Calu3 (cell line): ENCODE data around the gene AK9. TPM values are rescaled to one million over a fixed set of nuclear protein-coding genes. Genes with fewer than 3 reads are reported as not detected.

Experiments
- BruUV-seq: library from RNA; stranded (reverse); fragments of 400-500 nt; replicated peaks from 2 replicates; lab custom pipeline; 2021; lab: Mats Ljungman, UMichigan
- CTCF ChIA-PET: fragments of 300-600 bp; sonication (Branson Sonifier 250); formaldehyde crosslinking; loops from one replicate; lab custom pipeline; 2022; ENCODE audit warnings: antibody characterized with exemption; lab: Charles Lee
- DNase-seq: peaks from one replicate; pipeline ENCODE4 v3.0.0; 2022
- H3K27ac Mint-ChIP-seq: one replicate; pipeline ENCODE4 v1.8.0; 2022; ENCODE audit warnings: mixed read lengths; ENCODE audit not compliant: unreplicated experiment
- H3K27me3 Mint-ChIP-seq: one replicate; pipeline ENCODE4 v1.8.0; 2022; ENCODE audit warnings: mixed read lengths; ENCODE audit not compliant: unreplicated experiment
- H3K36me3 Mint-ChIP-seq: one replicate; pipeline ENCODE4 v1.8.0; 2022; ENCODE audit warnings: mild to moderate bottlenecking, moderate library complexity, mixed read lengths; ENCODE audit not compliant: insufficient read depth, unreplicated experiment
- H3K4me1 Mint-ChIP-seq: one replicate; pipeline ENCODE4 v1.8.0; 2022; ENCODE audit warnings: mild to moderate bottlenecking, low read depth, mixed read lengths; ENCODE audit not compliant: unreplicated experiment
- H3K4me3 Mint-ChIP-seq: one replicate; pipeline ENCODE4 v1.8.0; 2022; ENCODE audit warnings: mild to moderate bottlenecking, low read depth, moderate library complexity, mixed read lengths; ENCODE audit not compliant: unreplicated experiment
- H3K9me3 Mint-ChIP-seq: one replicate; pipeline ENCODE4 v1.8.0; 2022; ENCODE audit warnings: low read depth, mixed read lengths; ENCODE audit not compliant: unreplicated experiment
- CTCF ChIP-seq: fragments of 200-600 bp; IDR thresholded peaks from one replicate; pipeline ENCODE4 v1.8.0; 2022; ENCODE audit warnings: antibody characterized with exemption; ENCODE audit not compliant: unreplicated experiment
- intact Hi-C: fragments of 100-400 bp; cut with micrococcal nuclease; formaldehyde crosslinking; loops from one replicate; pipeline ENCODE4 v1.10.0; 2022; ENCODE audit not compliant: unreplicated experiment
- total RNA-seq: library from RNA; stranded (reverse); gene quantifications from 2 replicates; pipeline ENCODE4 v1.2.3, GENCODE V29; 2022

AK9 gene
- total RNA-seq, 1 experiment from 2014 or later, result 7.6 TPM

GRCh38 chr6:109511832-109512231 is 179.2 kb downstream of the AK9 start:
- Mint-ChIP-seq H3K27me3 (no peaks in the 10 kb centered on the region), H3K36me3 (no peaks in the 10 kb centered on the region), H3K4me3 (no peak overlapping the region), H3K9me3 (no peaks in the 10 kb centered on the region), H3K4me1 (peaks cover 47% of the 10 kb centered on the region), H3K27ac (no peak overlapping the region)
- intact Hi-C loops, result no loop called here
- no TSS peak for BruUV-seq
- CTCF ChIA-PET, result no interaction called here
- no peak for DNase-seq
- no peak for TF ChIP-seq CTCF

GRCh38 chr6:109510358-109510757 is 180.6 kb downstream of the AK9 start:
- Mint-ChIP-seq H3K4me3 (no peak overlapping the region), H3K9me3 (no peaks in the 10 kb centered on the region), H3K27ac (no peak overlapping the region), H3K36me3 (no peaks in the 10 kb centered on the region), H3K27me3 (no peaks in the 10 kb centered on the region), H3K4me1 (peaks cover 36% of the 10 kb centered on the region)
- DNase-seq, result no peak
- intact Hi-C loops, result no loop called here
- no peak for TF ChIP-seq CTCF
- BruUV-seq, result no TSS peak
- CTCF ChIA-PET, result interaction anchor here (0.6 kb wide), 2 partner anchors 24 to 25 kb away, joined by 3 to 4 read pairs; no protein-coding TSS in a partner anchor

GRCh38 chr6:109508166-109508860 is 182.7 kb downstream of the AK9 start:
- H3K36me3 Mint-ChIP-seq, result no peaks in the 10 kb centered on the region
- intact Hi-C loops, result no loop called here
- no peaks in the 10 kb centered on the region for H3K27me3 Mint-ChIP-seq
- no TSS peak for BruUV-seq
- H3K9me3 Mint-ChIP-seq, result no peaks in the 10 kb centered on the region
- TF ChIP-seq CTCF, result no peak
- no peak overlapping the region for H3K4me3 Mint-ChIP-seq
- no peak for DNase-seq
- H3K4me1 Mint-ChIP-seq, result peaks cover 22% of the 10 kb centered on the region
- CTCF ChIA-PET, result interaction anchor here (0.8 kb wide), 1 partner anchor 12 kb away, joined by 3 read pairs; no protein-coding TSS in a partner anchor
- H3K27ac Mint-ChIP-seq, result no peak overlapping the region

- Mint-ChIP-seq H3K27me3 (no peaks in the 10 kb centered on the region), H3K4me1 (peaks cover 17% of the 10 kb centered on the region), H3K36me3 (no peaks in the 10 kb centered on the region), H3K27ac (no peak overlapping the region), H3K9me3 (no peaks in the 10 kb centered on the region), H3K4me3 (no peak overlapping the region)
- TF ChIP-seq CTCF, result no peak
- no TSS peak for BruUV-seq
- intact Hi-C loops, result no loop called here
- CTCF ChIA-PET, result no interaction called here
- no peak for DNase-seq
Observed at GRCh38 chr6:109507490-109508072, 183.4 kb downstream of the AK9 start.
